HG03108 (cell line): ENCODE results near the gene ZNF264.
"Not testable (repeated sequence)": the region's sequence is repeated elsewhere in the genome, so short reads cannot be mapped to it uniquely, and the experiment has no call there.

ENCODE experiments used
- ATAC-seq: cut with Tn5 transposase; IDR thresholded peaks from one replicate; pipeline ENCODE4 v1.9.1; 2021; ENCODE audit warnings: moderate library complexity; ENCODE audit not compliant: unreplicated experiment

The ZNF264 gene

GRCh38 chr19:57244513-57244912, 53.2 kb downstream of the ZNF264 start:
- no peak for ATAC-seq

DNA sequence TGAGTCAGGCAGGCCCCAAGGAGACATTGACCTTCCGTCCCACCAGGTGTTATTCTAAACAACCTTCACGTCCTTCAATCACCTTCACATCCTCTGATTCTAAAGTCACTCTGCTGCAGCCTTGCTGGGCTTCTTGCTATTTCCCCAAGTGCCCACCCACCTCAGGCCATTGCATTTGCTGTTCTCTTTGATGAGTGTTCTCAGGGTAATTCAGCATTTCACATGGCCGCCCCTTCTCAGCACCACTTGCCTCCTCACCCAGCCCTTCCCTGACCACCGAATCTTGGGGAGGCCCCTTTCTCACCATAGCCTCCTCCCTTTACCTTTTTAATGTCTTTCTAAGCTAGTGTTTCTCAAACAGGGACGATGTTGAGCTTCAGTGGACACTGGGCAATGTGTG, 53.8 kb downstream of the ZNF264 start:
- no peak for ATAC-seq

GRCh38 chr19:57245959-57246358, 54.7 kb downstream of the ZNF264 start:
- ATAC-seq, result no peak

- no peak for ATAC-seq
These were observed 57.3 kb downstream of the ZNF264 start for GRCh38 chr19:57248646-57249045.

- no peak for ATAC-seq
These were observed 58.0 kb downstream of the ZNF264 start for GRCh38 chr19:57249329-57249728.

- not testable (repeated sequence) for ATAC-seq
These were observed 62.5 kb downstream of the ZNF264 start for GRCh38 chr19:57253767-57254166.

DNA sequence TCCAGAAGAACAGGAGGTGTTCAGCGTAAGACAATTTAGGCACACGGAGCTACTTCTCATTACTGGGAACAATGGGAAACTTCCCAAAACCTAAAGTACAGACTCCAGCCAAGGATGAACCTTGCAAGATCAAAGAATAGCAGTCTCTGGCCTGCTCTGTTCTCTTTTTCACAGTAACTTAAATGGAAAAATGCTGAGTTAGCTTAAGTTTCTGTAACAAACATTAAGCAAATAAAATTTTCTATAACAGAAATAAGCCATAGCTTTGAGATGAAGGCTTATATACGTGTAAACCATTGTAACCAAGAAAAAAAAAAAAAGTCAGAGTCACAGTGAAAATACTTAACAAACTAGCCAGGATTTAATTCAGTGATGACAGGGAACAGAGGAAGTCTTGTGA, 70.7 kb downstream of the ZNF264 start:
- no peak for ATAC-seq

GRCh38 chr19:57263244-57263741, 72.0 kb downstream of the ZNF264 start:
- no peak for ATAC-seq

DNA sequence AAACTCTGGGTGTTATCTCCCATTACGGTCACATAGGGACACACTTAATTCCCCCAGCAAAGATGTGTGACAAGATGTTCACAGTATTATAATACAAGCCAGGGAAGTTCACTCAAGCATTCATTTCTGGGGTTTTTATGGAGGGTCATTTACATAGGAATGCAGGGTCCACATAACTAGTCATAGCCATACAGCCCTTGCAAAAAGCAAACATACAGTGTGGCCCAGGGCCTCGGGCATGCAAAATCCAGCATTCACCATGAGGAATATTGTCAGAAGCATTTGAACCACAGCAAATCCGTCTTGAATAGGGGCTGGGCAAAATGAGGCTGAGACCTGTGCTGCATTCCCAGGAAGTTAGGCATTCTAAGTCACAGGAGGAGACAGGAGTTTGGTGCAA, 76.0 kb downstream of the ZNF264 start:
- no peak for ATAC-seq

GRCh38 chr19:57269515-57270250, 78.4 kb downstream of the ZNF264 start:
- ATAC-seq, result no peak

- no peak for ATAC-seq
These were observed 80.0 kb downstream of the ZNF264 start for GRCh38 chr19:57271280-57271679.
